ENCODE results near the gene PPP2R2C.

Gene PPP2R2C

DNA sequence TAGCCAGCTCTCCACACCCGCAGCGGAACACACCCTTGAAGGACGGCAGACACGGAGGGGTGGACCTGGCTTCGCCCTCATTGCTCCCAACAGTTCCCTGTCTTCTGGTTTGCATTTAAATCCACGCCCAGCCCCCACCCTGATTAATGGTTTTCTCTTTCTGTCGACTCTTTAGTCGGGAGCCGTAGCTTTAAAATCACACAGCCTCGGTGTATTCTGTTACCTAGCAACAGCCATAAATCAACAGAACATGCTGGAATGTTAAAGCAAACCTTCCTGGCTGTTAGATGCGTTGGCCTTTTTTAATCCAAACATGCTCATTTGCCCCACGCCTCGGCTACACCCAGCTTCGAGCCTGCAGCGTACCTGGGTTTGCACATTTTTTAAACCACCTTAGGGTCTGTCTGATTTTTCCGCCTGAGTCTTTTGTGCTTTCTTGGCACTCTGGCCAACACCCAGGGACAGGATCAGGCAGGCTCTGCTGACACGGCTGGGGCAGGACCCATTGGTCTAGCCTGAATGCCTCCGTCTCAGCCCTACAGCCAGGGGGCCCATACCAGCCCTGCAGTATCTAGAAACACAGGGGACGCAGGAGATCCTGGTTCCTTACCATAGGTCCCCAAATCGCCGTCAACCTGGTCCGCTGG lies 21.4 kb upstream of the PPP2R2C start:
- no peak for DNase-seq

DNA sequence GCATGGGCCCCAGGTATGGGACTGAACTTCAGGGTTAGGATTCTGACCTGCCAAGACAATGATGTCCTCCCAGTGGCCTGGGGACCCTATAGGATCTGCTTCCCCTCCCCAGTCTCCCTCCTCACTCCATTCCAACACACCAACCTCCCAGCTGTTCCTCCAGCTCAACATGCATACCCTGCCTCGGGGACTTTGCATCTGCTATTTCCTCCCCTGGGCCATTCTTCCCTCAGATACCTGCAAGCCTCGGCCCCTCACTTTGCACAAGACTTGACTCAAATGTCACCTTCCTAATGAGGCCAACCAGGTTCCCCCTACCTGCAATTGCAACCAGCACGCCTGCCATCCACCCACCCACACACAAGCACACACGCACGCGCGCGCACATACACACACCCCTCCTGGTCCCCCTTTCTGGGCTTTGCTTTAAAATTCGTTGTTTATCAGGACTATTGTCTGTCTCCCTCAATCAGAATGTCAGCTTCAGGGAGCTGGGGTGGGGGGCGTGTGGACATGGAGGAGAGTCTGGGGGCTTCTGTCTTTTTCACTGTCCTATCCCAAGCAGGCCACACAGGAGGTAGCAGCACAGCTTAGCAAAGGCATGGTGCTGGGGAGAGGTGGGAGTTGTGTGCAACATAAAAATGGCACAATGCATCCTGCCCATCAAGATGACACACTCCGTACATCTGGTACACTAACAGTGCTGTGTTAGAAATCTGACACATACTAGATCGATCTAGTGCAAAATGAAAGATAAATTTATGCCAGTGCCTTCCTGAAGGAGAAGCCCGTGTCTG lies 20.6 kb upstream of the PPP2R2C start:
- no peak for DNase-seq

DNA sequence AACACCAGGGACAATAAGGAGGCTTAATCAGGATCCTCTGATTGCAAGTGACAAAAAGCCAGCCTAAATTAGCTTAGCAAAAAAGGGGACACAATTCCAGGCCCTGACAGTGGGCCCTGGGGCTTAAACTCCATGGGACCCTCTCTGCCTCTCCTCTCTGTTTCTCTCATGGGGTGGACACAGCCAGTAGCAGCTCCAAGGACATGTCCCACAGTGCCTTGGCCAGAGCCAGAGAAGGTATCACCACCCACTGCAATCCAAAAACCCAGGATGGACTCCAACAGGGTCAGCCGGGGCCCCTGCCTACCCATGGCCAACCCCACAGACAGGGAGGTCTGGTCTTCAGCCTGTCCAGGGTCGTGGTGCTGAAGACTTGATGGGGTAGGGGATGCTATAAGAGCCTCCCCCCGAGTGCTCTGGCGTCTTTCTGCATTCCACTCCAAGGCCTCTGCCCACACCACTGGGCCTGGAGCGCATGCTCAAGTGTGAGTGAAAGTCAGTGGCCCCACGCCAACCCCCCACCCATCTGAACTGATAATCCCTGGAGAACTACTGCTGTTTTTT lies 19.7 kb upstream of the PPP2R2C start:
- no peak for DNase-seq

GRCh38 chr4:6491235-6491634 lies 18.8 kb upstream of the PPP2R2C start:
- DNase-seq, result no peak

- DNase-seq, result no peak
Measured at GRCh38 chr4:6489927-6490326, 17.5 kb upstream of the PPP2R2C start.

GRCh38 chr4:6487466-6487865 lies 15.1 kb upstream of the PPP2R2C start:
- DNase-seq, result no peak

GRCh38 chr4:6480534-6481088 lies 8.2 kb upstream of the PPP2R2C start:
- DNase-seq, result no peak

GRCh38 chr4:6478546-6479220 lies 6.3 kb upstream of the PPP2R2C start:
- DNase-seq, result no peak

DNA sequence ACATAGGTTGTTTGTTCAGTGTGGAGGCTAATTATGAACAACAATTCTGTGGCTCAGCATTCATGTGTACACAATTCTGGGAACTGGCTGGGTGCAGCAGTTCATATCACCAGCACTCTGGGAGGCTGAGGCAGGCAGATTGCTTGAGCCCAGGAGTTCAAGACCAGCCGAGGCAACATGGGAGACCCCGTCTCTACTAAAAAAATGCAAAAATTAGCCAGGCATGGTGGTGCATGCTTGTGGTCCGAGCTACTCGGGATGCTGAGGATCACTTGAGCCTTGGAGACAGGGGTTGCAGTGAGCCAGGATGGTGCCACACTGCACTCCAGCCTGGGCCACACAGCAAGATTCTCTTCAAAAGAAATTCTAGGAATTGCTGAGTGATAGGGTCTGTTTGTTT lies 4.5 kb upstream of the PPP2R2C start:
- DNase-seq, result no peak

DNA sequence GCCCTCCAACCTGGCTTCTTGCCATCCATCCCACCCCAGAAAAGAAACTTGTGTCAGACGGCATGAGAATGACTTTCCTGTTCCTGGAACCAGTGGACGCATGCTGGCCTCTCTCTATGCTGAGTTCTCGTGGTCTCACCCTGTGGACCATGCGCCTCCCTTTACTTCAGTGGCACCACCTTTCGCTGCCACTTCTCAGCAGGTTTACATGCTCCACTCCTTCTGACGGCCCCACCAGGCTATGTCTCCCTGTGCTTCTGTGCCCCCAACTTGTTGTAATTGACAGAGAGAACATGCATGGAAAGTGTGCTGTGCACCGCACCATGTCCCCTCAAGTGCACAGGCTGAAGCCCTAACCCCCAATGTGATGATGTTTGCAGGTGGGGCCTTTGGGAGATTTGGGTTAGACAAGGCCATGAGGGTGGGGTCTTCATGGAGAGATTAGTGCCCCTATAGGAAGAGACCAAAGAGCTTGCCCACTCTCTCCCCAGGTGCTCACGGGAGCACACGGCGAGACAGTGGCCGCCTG lies 3.1 kb upstream of the PPP2R2C start:
- DNase-seq, result no peak

DNA sequence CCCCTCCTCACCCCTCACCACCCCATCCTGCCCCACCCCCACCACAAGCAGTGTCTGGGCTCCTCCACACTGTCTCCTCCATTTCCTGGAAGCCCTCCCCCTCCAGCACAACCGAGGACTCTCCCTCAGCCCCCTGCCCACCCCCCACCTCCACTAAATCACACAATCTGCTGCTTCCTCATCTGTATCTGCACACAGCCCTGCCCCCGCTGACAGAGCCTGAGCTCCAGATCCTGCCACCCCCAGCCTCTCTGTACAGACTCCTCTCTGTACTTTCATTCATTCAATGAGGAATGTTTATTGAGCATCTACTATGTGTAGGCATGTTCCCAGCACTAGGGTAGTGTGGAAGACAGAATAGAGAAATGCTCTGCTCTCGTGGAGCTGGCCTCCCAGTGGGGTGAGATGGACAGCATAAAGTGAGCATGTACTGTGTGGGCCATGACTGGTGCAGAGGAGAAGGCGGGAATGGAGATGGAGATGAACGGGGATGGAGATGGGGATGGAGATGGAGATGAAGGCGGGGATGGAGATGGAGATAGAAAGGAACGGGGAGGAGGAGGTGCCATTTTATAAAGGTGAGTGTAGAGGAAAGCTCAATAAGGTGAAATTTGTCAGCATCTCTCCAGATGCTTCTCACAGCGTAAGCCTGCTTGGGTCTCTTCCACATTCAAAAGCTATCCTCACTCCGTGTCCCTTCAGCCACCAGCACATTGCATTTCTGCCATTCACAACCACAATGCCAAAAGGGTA lies 2.5 kb upstream of the PPP2R2C start:
- no peak for DNase-seq

DNA sequence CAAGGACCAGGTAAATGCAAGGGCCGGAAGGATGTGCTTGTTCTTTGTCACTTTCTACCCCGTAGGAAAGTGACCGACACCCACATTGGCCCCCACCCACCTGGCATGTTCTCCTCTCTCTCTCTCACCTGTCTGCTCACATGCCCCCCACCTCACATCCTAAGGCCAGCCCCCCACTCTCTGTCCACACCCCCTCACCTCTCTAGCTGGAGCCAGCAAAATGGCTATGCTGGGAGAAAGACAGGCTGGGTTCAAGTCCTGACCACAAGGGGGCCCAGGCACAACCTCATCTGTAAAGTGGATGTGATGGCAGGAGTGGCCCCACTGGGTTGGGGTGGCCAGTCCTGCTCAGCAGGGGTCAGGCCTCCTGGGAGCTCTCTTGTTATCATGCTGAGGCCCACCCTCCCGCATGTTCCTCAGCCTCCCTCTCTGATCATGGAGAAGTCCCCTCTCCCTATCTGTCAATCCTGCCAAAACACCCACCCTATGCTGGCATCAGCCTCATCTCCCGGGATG lies 1.7 kb upstream of the PPP2R2C start:
- no peak for DNase-seq

- DNase-seq, result no peak
Measured at GRCh38 chr4:6473264-6474052, 1.0 kb upstream of the PPP2R2C start.

DNA sequence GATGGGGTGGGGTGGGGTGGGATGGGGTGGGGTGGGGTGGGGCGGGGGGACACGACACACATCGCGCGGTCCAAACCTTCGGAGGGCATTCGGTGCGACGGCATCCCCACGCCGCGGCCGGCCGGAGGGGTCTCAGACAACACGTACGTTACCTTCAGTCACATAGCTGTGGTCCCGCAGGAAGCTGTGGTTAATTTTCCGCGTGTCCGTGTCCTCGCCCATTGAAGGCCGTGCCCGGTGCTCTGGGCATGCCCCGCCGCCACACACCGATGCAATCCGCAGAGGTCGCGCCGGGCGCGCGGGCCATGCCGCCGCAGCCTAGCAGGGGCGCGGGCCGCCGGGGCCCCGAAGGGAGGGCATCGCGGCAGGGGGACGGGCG lies 417 bp downstream of the PPP2R2C start:
- no peak for DNase-seq

- no peak for DNase-seq
Measured at GRCh38 chr4:6471307-6472007, 957 bp downstream of the PPP2R2C start.

GRCh38 chr4:6470502-6471306 lies 1.7 kb downstream of the PPP2R2C start:
- no peak for DNase-seq

DNA sequence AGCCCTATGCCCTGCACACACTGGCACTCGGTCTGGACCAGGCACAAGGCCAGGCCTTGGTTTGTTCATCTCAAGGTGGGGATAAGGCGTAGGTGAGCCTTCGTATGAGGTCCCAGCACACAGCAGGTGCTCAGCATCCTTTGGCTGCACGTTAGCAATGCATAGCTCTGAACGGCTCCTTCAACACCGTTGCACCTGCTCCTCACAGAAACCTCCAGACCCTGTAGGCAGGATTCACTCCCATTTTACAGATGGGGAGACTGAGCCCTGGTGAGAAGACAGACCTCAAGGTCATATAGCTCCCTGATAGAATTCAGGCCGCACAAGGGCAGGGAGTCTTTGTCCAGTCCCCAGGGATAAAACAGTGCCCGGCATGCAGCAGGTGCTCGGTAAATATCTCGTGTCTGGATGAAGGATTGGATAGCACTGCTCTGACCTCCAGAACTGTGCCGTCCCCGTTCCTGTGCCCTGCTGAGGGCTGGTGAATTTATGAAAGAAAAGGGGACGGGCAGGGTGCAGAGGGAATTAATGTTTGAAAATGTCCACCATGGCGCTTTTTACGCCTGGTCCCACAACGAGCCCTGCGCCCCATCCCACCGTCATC lies 2.4 kb downstream of the PPP2R2C start:
- DNase-seq, result no peak

DNA sequence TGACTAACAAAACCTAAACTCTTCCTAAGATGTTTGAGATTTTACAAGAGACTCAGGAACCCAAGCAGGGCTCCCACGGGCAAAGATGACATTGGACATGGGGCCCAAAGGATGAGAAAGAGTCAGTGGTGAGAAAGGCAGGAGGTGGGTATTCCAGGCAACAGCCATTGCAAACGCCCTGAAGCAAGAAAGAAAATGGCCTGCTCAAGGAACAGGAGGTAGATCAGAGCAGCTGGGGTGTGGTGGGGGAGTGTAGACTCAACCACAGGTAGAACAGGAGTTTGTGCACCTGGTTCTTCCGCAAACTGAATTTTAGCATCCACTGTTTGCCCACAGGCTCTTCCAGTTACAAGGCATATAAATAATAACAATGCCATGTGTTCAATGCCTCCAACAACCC lies 3.3 kb downstream of the PPP2R2C start:
- no peak for DNase-seq

GRCh38 chr4:6468376-6468775 lies 4.0 kb downstream of the PPP2R2C start:
- no peak for DNase-seq

All from NCI-H748 treated with DMSO at 0.1 percent for 48 hours (cell line).